SK-N-SH (cell line): ENCODE measurements around the gene TNRC6A. TPM values are rescaled to one million over a fixed set of nuclear protein-coding genes. Genes with fewer than 3 reads are reported as not detected.
"Not testable (repeated sequence)": the region's sequence is repeated elsewhere in the genome, so short reads cannot be mapped to it uniquely, and the experiment has no call there.

Experiments
- CTCF ChIA-PET: fragments of 300-600, 350-600 bp; formaldehyde crosslinking; extraction: SDS; loops from one replicate; lab custom pipeline; 2021; lab: Yijun Ruan, JAX
- POLR2A ChIA-PET: fragments of 350-600 bp; sonication (Branson Sonifier 250); formaldehyde crosslinking; extraction: SDS; loops from one replicate; lab custom pipeline; 2020; ENCODE audit warnings: antibody characterized with exemption, inconsistent platforms; lab: Yijun Ruan, JAX
- DNase-seq: peaks from one replicate; pipeline ENCODE4 v3.0.0; 2012
- H2AFZ ChIP-seq: fragments of 200-600 bp; sonication (generic); 2 replicates; pipeline ENCODE4 v1.8.1; 2016; ENCODE audit warnings: antibody characterized with exemption, mild to moderate bottlenecking, low read depth
- H3F3A ChIP-seq: fragments of 200-600 bp; sonication (generic); replicated peaks from 2 replicates; pipeline ENCODE3; 2016; ENCODE audit warnings: antibody characterized with exemption, mild to moderate bottlenecking; ENCODE audit not compliant: insufficient read depth
- H3K27ac ChIP-seq, 2 experiments: fragments of 200-500 bp in 1 of 2; fragments of 200-600 bp in 1 of 2; sonication (Bioruptor generic) in 1 of 2; sonication (generic), shearing (Covaris generic) in 1 of 2; 2 replicates each; pipeline versions ENCODE4 v1.5.1 to v1.6.1; 2014 to 2016; ENCODE audit warnings: low read depth in 2 of 2, inconsistent platforms in 1 of 2, low read length in 1 of 2, mild to moderate bottlenecking in 1 of 2, mixed read lengths in 1 of 2
- H3K27me3 ChIP-seq: fragments of 200-600 bp; sonication (generic), shearing (Covaris generic); 2 replicates; pipeline ENCODE4 v1.6.1; 2016; ENCODE audit warnings: mixed run types; ENCODE audit not compliant: insufficient read depth
- H3K36me3 ChIP-seq, 2 experiments: fragments of 200-500 bp in 1 of 2; fragments of 200-600 bp in 1 of 2; sonication (Bioruptor generic) in 1 of 2; sonication (generic) in 1 of 2; replicated peaks in 1 of 2; 2 replicates each; pipeline versions ENCODE3 to v1.5.1; 2014 to 2016; ENCODE audit warnings: low read length in 1 of 2, mild to moderate bottlenecking in 1 of 2; ENCODE audit not compliant: insufficient read depth in 2 of 2, control insufficient read depth in 1 of 2
- H3K4me1 ChIP-seq, 2 experiments: fragments of 200-500 bp in 1 of 2; fragments of 200-600 bp in 1 of 2; sonication (Bioruptor generic) in 1 of 2; sonication (generic), shearing (Covaris generic) in 1 of 2; 2 replicates each; pipeline versions ENCODE4 v1.5.1 to v1.6.1; 2014 to 2016; ENCODE audit warnings: low read depth in 1 of 2, low read length in 1 of 2, mixed run types in 1 of 2; ENCODE audit not compliant: insufficient read depth in 2 of 2, control insufficient read depth in 1 of 2
- H3K4me2 ChIP-seq: fragments of 200-600 bp; sonication (generic), shearing (Covaris generic); 2 replicates; pipeline ENCODE4 v1.6.1; 2017; ENCODE audit warnings: mixed run types
- H3K4me3 ChIP-seq, 2 experiments: fragments of 200-500 bp in 1 of 2; fragments of 200-600 bp in 1 of 2; sonication (Bioruptor generic) in 1 of 2; sonication (generic), shearing (Covaris generic) in 1 of 2; 2 replicates each; pipeline versions ENCODE4 v1.5.1 to v1.8.1; 2014 to 2016; ENCODE audit warnings: low read depth in 2 of 2, inconsistent platforms in 1 of 2, low read length in 1 of 2, mild to moderate bottlenecking in 1 of 2, mixed read lengths in 1 of 2, moderate library complexity in 1 of 2
- H3K79me2 ChIP-seq: fragments of 200-600 bp; sonication (generic); 2 replicates; pipeline ENCODE4 v1.8.1; 2017; ENCODE audit warnings: mild to moderate bottlenecking; ENCODE audit not compliant: insufficient read depth
- H3K9ac ChIP-seq: fragments of 200-600 bp; sonication (generic); 2 replicates; pipeline ENCODE4 v1.6.1; 2017; ENCODE audit warnings: mixed run types
- H3K9me2 ChIP-seq: fragments of 200-600 bp; sonication (generic); 2 replicates; pipeline ENCODE4 v1.6.1; 2017; ENCODE audit warnings: mixed run types
- H3K9me3 ChIP-seq: fragments of 200-600 bp; sonication (generic); 2 replicates; pipeline ENCODE4 v1.6.1; 2017; ENCODE audit warnings: mixed run types, mild to moderate bottlenecking, moderate library complexity
- H4K20me1 ChIP-seq: fragments of 200-600 bp; sonication (generic); 2 replicates; pipeline ENCODE4 v1.6.1; 2017; ENCODE audit warnings: mild to moderate bottlenecking, mixed run types; ENCODE audit not compliant: insufficient read depth
- CTCF ChIP-seq: fragments of 200-600 bp; sonication (generic); IDR thresholded peaks from 2 replicates; pipeline ENCODE4 v1.6.1; 2017; ENCODE audit warnings: antibody characterized with exemption, mild to moderate bottlenecking, moderate library complexity
- EP300 ChIP-seq, 2 experiments: IDR thresholded peaks; 2 replicates each; pipeline versions ENCODE4 v1.4.0 to v1.6.1; 2012; ENCODE audit warnings: borderline replicate concordance in 1 of 2, low read depth in 1 of 2, low read length in 1 of 2
- IRF3 ChIP-seq: fragments of 150-350 bp; IDR thresholded peaks from 2 replicates; pipeline ENCODE4 v1.6.1; 2016; ENCODE audit warnings: mild to moderate bottlenecking, low read depth, low read length
- JUND ChIP-seq: IDR thresholded peaks from 2 replicates; pipeline ENCODE4 v1.4.0; 2012
- MAX ChIP-seq: IDR thresholded peaks from 2 replicates; pipeline ENCODE4 v1.4.0; 2012; ENCODE audit warnings: low read depth
- MEF2A ChIP-seq: IDR thresholded peaks from 2 replicates; pipeline ENCODE4 v1.4.0; 2012; ENCODE audit warnings: low read depth, borderline replicate concordance
- NFIC ChIP-seq: IDR thresholded peaks from 2 replicates; pipeline ENCODE4 v1.4.0; 2012; ENCODE audit warnings: borderline replicate concordance
- REST ChIP-seq: IDR thresholded peaks from 2 replicates; pipeline ENCODE4 v1.6.1; 2012; ENCODE audit warnings: mild to moderate bottlenecking, low read depth, low read length, moderate library complexity
- SMC3 ChIP-seq: IDR thresholded peaks from 2 replicates; pipeline ENCODE4 v1.6.1; 2012; ENCODE audit warnings: low read depth, low read length, improper control_type of control experiment
- TEAD4 ChIP-seq: IDR thresholded peaks from 2 replicates; pipeline ENCODE4 v1.4.0; 2012; ENCODE audit warnings: mild to moderate bottlenecking, borderline replicate concordance; ENCODE audit not compliant: insufficient read depth
- USF1 ChIP-seq: IDR thresholded peaks from 2 replicates; pipeline ENCODE4 v1.4.0; 2012; ENCODE audit warnings: low read depth, borderline replicate concordance
- WGBS: methylation state at CpG from one replicate; pipeline ENCODE4 v1.1.6; 2017; ENCODE audit warnings: low lambda C conversion rate; 5-methylcytosine and 5-hydroxymethylcytosine counted together
- polyA plus RNA-seq, 3 experiments: library from polyadenylated mRNA; depleted of rRNA; stranded (reverse); fragments of >200 nt; gene quantifications; 2 replicates each; pipeline ENCODE4 v1.2.3, GENCODE V29; 2012

Gene TNRC6A
- polyA plus RNA-seq, 1 of the 3 experiments (the other 2 are of a cell fraction), result 32.5 TPM

- Histone ChIP-seq H2AFZ (no peak overlapping the region), H3K27ac (no peak overlapping the region), H3K79me2 (no peaks in the 10 kb centered on the region), H3K4me1 (no peaks in the 10 kb centered on the region), H3K9me3 (no peaks in the 10 kb centered on the region), H3K27me3 (no peaks in the 10 kb centered on the region), H3K4me3 (no peak overlapping the region), H3F3A (peaks cover 13% of the 10 kb centered on the region), H3K36me3 (peaks cover 82 to 86% of the 10 kb centered on the region in 2 experiments), H3K4me2 (no peak overlapping the region), H3K9ac (no peak overlapping the region), H4K20me1 (no peaks in the 10 kb centered on the region), H3K9me2 (no peaks in the 10 kb centered on the region)
- ChIA-PET POLR2A (interaction anchor here (0.5 kb wide), 1 partner anchor 145 kb away, joined by 3 read pairs; no protein-coding TSS in a partner anchor), CTCF (interaction anchor here (0.5 to 2.3 kb wide), 3 partner anchors 9 to 27 kb away, joined by 3 to 9 read pairs (median 3); no protein-coding TSS in a partner anchor)
- 90% methylated on average over 11 of the region's 11 CpGs for WGBS
- TF ChIP-seq MEF2A, result no peak
- no peak for TF ChIP-seq NFIC
- DNase-seq, result no peak
These were observed 81.7 kb downstream of the TNRC6A start for GRCh38 chr16:24810951-24811843.

- 93% methylated on average over 6 of the region's 6 CpGs for WGBS
- H3K4me2 ChIP-seq, H3K27me3 ChIP-seq, CTCF ChIA-PET, H3K9ac ChIP-seq, H3K4me1 ChIP-seq, DNase-seq, H3K9me2 ChIP-seq, POLR2A ChIA-PET, H3K4me3 ChIP-seq, H2AFZ ChIP-seq, H4K20me1 ChIP-seq, H3K27ac ChIP-seq, H3K9me3 ChIP-seq, H3K79me2 ChIP-seq: not testable (repeated sequence)
- Histone ChIP-seq H3K36me3 (peaks cover 84 to 86% of the 10 kb centered on the region in 2 experiments), H3F3A (peaks cover 18% of the 10 kb centered on the region)
These were observed 83.4 kb downstream of the TNRC6A start for GRCh38 chr16:24812813-24813212.

- peaks cover 0 to 2% of the 10 kb centered on the region in 2 experiments; a peak in 1 of 4 replicates for H3K4me1 ChIP-seq
- ChIA-PET CTCF (interaction anchor here (0.6 kb wide), 1 partner anchor 391 kb away, joined by 3 read pairs; no protein-coding TSS in a partner anchor), POLR2A (no interaction called here)
- H3K4me2 ChIP-seq, result no peak overlapping the region
- DNase-seq, result no peak
- no peak overlapping the region for H3K27ac ChIP-seq
- WGBS, result 94% methylated on average over 7 of the region's 7 CpGs
- no peak overlapping the region for H3K9ac ChIP-seq
- H3F3A ChIP-seq, result peaks cover 11% of the 10 kb centered on the region
- no peaks in the 10 kb centered on the region for H3K79me2 ChIP-seq
- H3K4me3 ChIP-seq, result no peak overlapping the region
- no peak overlapping the region for H2AFZ ChIP-seq
- no peaks in the 10 kb centered on the region for H3K9me3 ChIP-seq
- H4K20me1 ChIP-seq, result no peaks in the 10 kb centered on the region
- H3K9me2 ChIP-seq, result no peaks in the 10 kb centered on the region
- no peaks in the 10 kb centered on the region for H3K27me3 ChIP-seq
- H3K36me3 ChIP-seq, result peaks cover 80 to 85% of the 10 kb centered on the region in 2 experiments
- TF ChIP-seq IRF3 (no peak), CTCF (no peak), USF1 (no peak), EP300 (IDR thresholded peaks at IDR 0.05; ENCODE audit: borderline replicate concordance in 1 of 2, low read depth in 1 of 2, low read length in 1 of 2) (no peak), SMC3 (no peak), TEAD4 (no peak), JUND (no peak), REST (no peak), MAX (no peak), MEF2A (no peak)
These were observed 85.6 kb downstream of the TNRC6A start for GRCh38 chr16:24815021-24815420.
